ENCODE data around the gene ZFYVE9. TPM values are rescaled to one million over a fixed set of nuclear protein-coding genes. Genes with fewer than 3 reads are reported as not detected.

The ZFYVE9 gene
- total RNA-seq, 4 donors from 2014 or later, result 23.1 to 35.0 (median 27.7) TPM

DNA sequence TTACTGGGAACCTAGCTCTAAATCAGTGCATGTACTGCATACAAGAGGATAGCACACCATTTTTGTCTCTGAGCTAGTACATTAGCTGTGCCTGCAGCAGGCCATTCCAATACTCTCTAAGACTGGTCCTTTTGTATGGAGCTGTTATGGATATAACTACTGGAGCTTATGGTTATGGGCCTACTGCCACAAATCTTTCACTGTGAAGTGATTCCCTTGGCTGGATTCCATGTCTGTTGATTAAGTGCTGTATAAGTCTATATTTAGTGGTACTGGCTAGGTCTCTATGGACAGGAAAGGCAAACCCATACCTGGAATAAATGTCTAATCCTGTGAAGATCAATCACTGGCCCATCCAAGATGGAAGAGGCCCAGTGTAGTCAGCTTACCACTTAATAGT is 12.0 kb downstream of the ZFYVE9 start:
- DNase-seq (ENCODE audit: low spot score) (no peak), ATAC-seq (ENCODE audit: low FRiP score) (no peak)
- TF ChIP-seq, protein P1, sequence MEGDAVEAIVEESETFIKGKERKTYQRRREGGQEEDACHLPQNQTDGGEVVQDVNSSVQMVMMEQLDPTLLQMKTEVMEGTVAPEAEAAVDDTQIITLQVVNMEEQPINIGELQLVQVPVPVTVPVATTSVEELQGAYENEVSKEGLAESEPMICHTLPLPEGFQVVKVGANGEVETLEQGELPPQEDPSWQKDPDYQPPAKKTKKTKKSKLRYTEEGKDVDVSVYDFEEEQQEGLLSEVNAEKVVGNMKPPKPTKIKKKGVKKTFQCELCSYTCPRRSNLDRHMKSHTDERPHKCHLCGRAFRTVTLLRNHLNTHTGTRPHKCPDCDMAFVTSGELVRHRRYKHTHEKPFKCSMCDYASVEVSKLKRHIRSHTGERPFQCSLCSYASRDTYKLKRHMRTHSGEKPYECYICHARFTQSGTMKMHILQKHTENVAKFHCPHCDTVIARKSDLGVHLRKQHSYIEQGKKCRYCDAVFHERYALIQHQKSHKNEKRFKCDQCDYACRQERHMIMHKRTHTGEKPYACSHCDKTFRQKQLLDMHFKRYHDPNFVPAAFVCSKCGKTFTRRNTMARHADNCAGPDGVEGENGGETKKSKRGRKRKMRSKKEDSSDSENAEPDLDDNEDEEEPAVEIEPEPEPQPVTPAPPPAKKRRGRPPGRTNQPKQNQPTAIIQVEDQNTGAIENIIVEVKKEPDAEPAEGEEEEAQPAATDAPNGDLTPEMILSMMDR (IDR thresholded peaks at IDR 0.05), result no peak

DNA sequence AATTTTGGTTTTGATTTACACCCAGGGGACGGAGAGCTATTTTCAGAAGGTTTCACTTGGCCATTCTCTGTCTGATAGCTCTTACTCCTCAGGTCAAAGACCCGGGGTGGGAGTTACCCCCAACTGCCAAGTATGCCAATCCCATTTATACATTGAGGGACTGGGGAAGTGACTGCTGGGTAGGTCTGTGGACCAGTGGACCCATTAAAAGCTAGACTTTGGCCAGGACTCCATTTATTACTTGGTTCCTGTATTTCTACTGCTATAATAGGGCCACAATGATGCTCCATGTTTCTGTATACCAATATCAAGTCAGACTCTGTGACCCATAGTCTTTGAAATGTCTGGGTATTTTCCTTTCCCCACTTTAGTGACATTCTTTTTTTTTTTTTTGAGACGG is 14.6 kb downstream of the ZFYVE9 start:
- TF ChIP-seq, protein P1 (IDR thresholded peaks at IDR 0.05), result no peak
- ATAC-seq (ENCODE audit: low FRiP score), result no peak
- DNase-seq (ENCODE audit: low spot score), result no peak

DNA sequence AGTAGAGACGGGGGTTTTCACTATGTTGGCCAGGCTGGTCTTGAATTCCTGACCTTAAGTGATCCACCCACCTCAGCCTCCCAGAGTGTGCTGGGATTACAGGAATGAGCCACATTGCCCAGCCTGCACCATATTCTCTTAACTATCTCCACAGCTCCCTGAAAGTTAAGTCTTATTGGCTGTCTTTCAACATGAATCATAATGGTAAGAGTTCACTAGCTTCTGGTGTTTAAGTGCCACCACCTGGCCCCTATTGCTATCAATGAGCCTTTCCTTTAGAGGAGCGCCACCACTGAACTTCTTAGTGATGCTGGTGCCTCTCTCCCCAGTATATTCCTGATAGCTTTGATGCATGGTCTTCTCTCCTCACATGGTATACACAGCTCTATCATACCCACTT is 15.7 kb downstream of the ZFYVE9 start:
- TF ChIP-seq, protein P1 (IDR thresholded peaks at IDR 0.05), result no peak
- no peak for ATAC-seq (ENCODE audit: low FRiP score)
- DNase-seq (ENCODE audit: low spot score), result no peak

DNA sequence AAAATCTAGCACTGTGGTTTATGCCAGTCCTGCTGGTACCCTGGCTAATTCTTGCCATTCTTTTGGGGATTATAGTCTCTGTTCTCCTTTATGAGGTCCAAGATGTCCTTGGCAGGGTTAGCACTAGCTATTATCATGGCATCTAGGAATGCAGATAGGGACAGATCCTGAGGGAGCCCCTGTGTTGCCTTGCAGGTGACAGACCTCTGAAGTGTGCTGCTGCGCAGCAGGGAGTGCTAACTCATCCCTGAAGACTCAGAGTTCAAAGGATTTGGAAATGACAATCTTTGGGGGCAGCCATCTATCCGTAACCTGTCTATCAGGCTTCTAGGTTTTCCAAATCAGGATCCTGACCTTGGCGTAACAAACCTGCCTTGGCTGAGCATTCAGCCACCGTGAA is 16.3 kb downstream of the ZFYVE9 start:
- no peak for ATAC-seq (ENCODE audit: low FRiP score)
- TF ChIP-seq, protein P1 (IDR thresholded peaks at IDR 0.05), result no peak

DNA sequence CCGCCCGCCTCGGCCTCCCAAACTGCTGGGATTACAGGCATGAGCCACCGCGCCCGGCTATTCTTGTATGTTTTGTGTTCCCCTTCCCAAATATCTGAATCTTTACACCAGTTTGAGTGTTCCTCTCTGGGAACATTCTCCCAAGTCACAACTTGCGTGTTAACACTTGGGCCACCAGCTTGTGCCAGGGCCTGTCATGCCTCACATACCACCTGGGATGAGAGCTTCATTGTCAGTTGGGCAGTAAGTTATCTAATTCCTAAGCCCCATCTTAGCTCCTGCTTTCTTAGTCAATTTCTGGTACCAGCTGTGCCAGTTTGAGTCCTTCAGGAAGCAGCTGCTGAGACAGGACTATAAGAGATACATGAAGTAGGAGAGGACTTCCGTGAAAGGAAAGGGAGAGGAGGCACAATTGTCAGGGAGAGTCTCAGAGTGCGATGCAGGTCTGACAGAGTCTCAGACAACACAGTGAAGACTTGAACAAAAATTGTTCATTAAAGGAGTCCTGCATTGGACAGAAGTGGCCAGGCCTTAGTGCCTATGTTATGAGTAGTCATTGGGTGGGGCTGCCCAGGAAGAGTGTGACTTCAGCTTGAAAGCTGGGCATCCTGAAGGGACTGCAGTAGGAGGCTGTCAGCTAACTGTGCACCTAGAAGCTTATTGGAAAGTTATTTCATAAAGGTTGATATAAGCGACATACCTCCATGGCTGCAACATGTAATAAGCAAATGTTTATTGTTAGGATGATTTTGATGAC is 17.3 kb downstream of the ZFYVE9 start:
- DNase-seq (ENCODE audit: low spot score) (no peak), ATAC-seq (ENCODE audit: low FRiP score) (no peak)

More for the DNA sequence above, 16.3 kb downstream of the ZFYVE9 start:
- DNase-seq (ENCODE audit: low spot score), result no peak

DNA sequence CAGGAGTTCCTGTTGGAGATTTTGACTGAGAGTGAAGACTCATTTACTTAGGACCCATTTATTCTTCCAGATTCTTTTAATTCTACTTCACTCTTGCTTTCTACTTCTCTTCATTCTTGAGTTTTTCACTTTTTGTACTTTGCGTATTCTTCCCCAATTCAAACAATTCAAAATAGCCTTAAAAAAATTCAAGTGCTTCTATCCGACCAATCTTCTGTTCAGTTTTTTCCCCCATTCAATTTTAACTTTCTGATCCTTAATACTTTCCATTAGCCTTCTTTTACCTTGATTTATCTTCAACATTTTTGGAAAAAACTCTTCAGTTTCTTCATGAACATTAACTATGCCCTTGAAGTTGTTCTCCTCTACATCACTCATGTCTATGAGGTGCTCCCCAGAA is 21.1 kb downstream of the ZFYVE9 start:
- ATAC-seq (ENCODE audit: low FRiP score) (no peak), DNase-seq (ENCODE audit: low spot score) (no peak)
- TF ChIP-seq, protein P1 (IDR thresholded peaks at IDR 0.05), result no peak

More for the DNA sequence above, 17.3 kb downstream of the ZFYVE9 start:
- TF ChIP-seq, protein P1 (IDR thresholded peaks at IDR 0.05), result no peak

DNA sequence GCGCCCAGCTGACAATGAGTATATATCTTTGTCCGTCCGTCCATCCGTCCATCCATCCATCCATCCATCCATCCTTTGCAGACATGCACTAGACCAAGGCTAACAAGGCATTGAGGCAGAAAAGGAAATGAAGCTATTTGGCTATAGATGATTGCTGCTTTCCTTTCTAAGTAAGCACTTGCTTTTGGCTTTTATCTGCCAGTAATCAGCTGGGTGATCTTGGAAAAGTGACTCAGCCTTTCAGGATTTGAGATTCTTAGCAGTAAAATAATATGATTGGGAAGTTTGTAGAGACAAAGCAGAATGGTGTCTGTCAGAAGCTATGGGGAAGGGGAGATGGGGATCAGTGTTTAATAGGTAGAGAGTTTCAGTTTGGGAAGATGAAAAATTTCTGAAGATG is 22.7 kb downstream of the ZFYVE9 start:
- TF ChIP-seq, protein P1 (IDR thresholded peaks at IDR 0.05), result no peak
- DNase-seq (ENCODE audit: low spot score) (no peak), ATAC-seq (ENCODE audit: low FRiP score) (no peak)
